Measurements from ENCODE around the gene UQCC3. TPM values are rescaled to one million over a fixed set of nuclear protein-coding genes. Genes with fewer than 3 reads are reported as not detected.

UQCC3 gene
- total and polyA plus RNA-seq, 9 of the 15 experiments (the other 6 are each of a cell fraction or from before 2014, with no cell fraction given): 3.3 to 44.3 (median 8.0) TPM

- peak; percentile 100 for TF ChIP-seq LCOR (CRISPR knock-in tag; IDR thresholded peaks at IDR 0.05)
- no peak for TF ChIP-seq GTF3C2 (IDR thresholded peaks at IDR 0.05; ENCODE audit: borderline replicate concordance, extremely low read depth, insufficient read length)
- no peak for TF ChIP-seq GATA2 (CRISPR knock-in tag; IDR thresholded peaks at IDR 0.05)
- peak; percentile 11 to 80 for TF ChIP-seq E2F6 (IDR thresholded peaks at IDR 0.05; ENCODE audit: borderline replicate concordance in 1 of 2, extremely low read depth in 1 of 2, insufficient read depth in 1 of 2, insufficient read length in 1 of 2, low read depth in 1 of 2, low read length in 1 of 2, poor library complexity in 1 of 2, severe bottlenecking in 1 of 2)
- TF ChIP-seq BRD4 (IDR thresholded peaks at IDR 0.05): peak; percentile 90
- TF ChIP-seq ILF3 (IDR thresholded peaks at IDR 0.05; ENCODE audit: borderline replicate concordance): no peak; the same call in 1 of the 2 replicates
- TF ChIP-seq NFRKB (IDR thresholded peaks at IDR 0.05; ENCODE audit: low read depth): peak; percentile 74
- peak; percentile 74 to 75 for TF ChIP-seq MAZ (CRISPR knock-in tag; conservative IDR thresholded peaks at IDR 0.05 in 1 of 2, IDR thresholded peaks at IDR 0.05 in 1 of 2)
- peak; percentile 81 for TF ChIP-seq TAF9B (IDR thresholded peaks at IDR 0.05; ENCODE audit: partially characterized antibody)
- TF ChIP-seq TAF1 (IDR thresholded peaks at IDR 0.05; ENCODE audit: control insufficient read depth, extremely low read depth, insufficient read depth, low read length, severe bottlenecking): peak; percentile 97
- peak; percentile 67 for TF ChIP-seq CCNT2 (IDR thresholded peaks at IDR 0.05; ENCODE audit: borderline replicate concordance, extremely low read depth, insufficient read length, low read depth, low read length)
- peak; percentile 42; the same call in 1 of the 2 replicates for TF ChIP-seq HEY1 (CRISPR knock-in tag; IDR thresholded peaks at IDR 0.05; ENCODE audit: borderline replicate concordance)
- peak; percentile 30; the same call in 1 of the 2 replicates for TF ChIP-seq MYC (IDR thresholded peaks at IDR 0.05; ENCODE audit: low read depth, low read length)
- peak; percentile 76; the same call in 1 of the 2 replicates for TF ChIP-seq MYC (CRISPR knock-in tag; IDR thresholded peaks at IDR 0.05; ENCODE audit: borderline replicate concordance, low read depth)
- TF ChIP-seq NR1H2 (CRISPR knock-in tag; IDR thresholded peaks at IDR 0.05): no peak
- peak; percentile 97 for TF ChIP-seq NR2C2 (CRISPR knock-in tag; IDR thresholded peaks at IDR 0.05)
- peak; percentile 99 for TF ChIP-seq NR2C2 (tag; IDR thresholded peaks at IDR 0.05)
- peak; percentile 64; the same call in 1 of the 2 replicates for TF ChIP-seq ZBTB12 (CRISPR knock-in tag; IDR thresholded peaks at IDR 0.05)
- TF ChIP-seq NR4A1 (CRISPR knock-in tag; IDR thresholded peaks at IDR 0.05): no peak
- 0 out of 2 replicates have a peak, but pooled peaks have one; percentile 57 for TF ChIP-seq NR4A1 (tag; IDR thresholded peaks at IDR 0.05)
- TF ChIP-seq ZBED1 (IDR thresholded peaks at IDR 0.05): peak; percentile 30; the same call in 1 of the 2 replicates
- TF ChIP-seq NR2F6 (CRISPR knock-in tag; IDR thresholded peaks at IDR 0.05): peak; percentile 54; the same call in 1 of the 2 replicates
Observed at GRCh38 chr11:62645946-62646824, 25.3 kb upstream of the UQCC3 start, which contains the start of gene GANAB (continued).
